Erythroblast (primary cell): ENCODE measurements around the gene MELTF.

Source experiments
- GATA1 ChIP-seq: IDR thresholded peaks from 2 replicates; pipeline ENCODE4 v1.6.1; 2011; ENCODE audit warnings: low read depth, mild to moderate bottlenecking, control low read depth, low read length, moderate library complexity
- POLR2A ChIP-seq: IDR thresholded peaks from 2 replicates; pipeline ENCODE4 v1.6.1; 2011; ENCODE audit warnings: mild to moderate bottlenecking, low read length

GRCh38 chr3:197064771-197065170 is 35.2 kb upstream of the MELTF start:
- TF ChIP-seq POLR2A (no peak), GATA1 (no peak)
